CD4-positive, alpha-beta T cell (primary cell): ENCODE results near the gene TLX3. TPM values are rescaled to one million over a fixed set of nuclear protein-coding genes. Genes with fewer than 3 reads are reported as not detected.

ENCODE experiments used
- ATAC-seq: fragments of 200-7000 bp; cut with Tn5 transposase; one replicate; pipeline ENCODE4 v1.10.0; 2022; ENCODE audit warnings: mild to moderate bottlenecking; ENCODE audit not compliant: poor library complexity
- CTCF ChIA-PET: fragments of 350-600 bp; sonication (Branson Sonifier 250); formaldehyde crosslinking; loops from one replicate; lab custom pipeline; 2021; ENCODE audit warnings: antibody characterized with exemption, inconsistent platforms; lab: Charles Lee
- POLR2A ChIA-PET: fragments of 350-600 bp; sonication (Branson Sonifier 250); formaldehyde crosslinking; loops from one replicate; lab custom pipeline; 2021; ENCODE audit warnings: antibody characterized with exemption, inconsistent platforms; lab: Charles Lee
- DNase-seq, 14 experiments: peaks; one replicate each; pipeline ENCODE4 v3.0.0-alpha.2; 2013 to 2020; ENCODE audit warnings: mixed read lengths in 2 of 14
- H3K27ac ChIP-seq, 2 donors: one replicate each; pipeline versions ENCODE4 v1.5.1 to v1.7.0; 2013; ENCODE audit warnings: low read length in 2 of 2, low read depth in 1 of 2, mild to moderate bottlenecking in 1 of 2
- H3K27me3 ChIP-seq, 2 experiments: 1 replicate in 1 of 2; 2 replicates in 1 of 2; pipeline versions ENCODE4 v1.6.1 to v1.7.0; 2013; ENCODE audit warnings: low read length in 2 of 2, control low read depth in 1 of 2, mild to moderate bottlenecking in 1 of 2, moderate library complexity in 1 of 2; ENCODE audit not compliant: insufficient read depth in 2 of 2, control insufficient read depth in 1 of 2
- H3K36me3 ChIP-seq: one replicate; pipeline ENCODE4 v1.6.1; 2013; ENCODE audit warnings: low read length, control low read depth; ENCODE audit not compliant: insufficient read depth
- H3K4me1 ChIP-seq: one replicate; pipeline ENCODE4 v1.6.1; 2013; ENCODE audit warnings: low read length, control low read depth; ENCODE audit not compliant: insufficient read depth
- H3K4me3 ChIP-seq: one replicate; pipeline ENCODE4 v1.5.1; 2013; ENCODE audit warnings: mild to moderate bottlenecking, low read length, moderate library complexity
- H3K9me3 ChIP-seq, 2 experiments: 1 replicate in 1 of 2; 2 replicates in 1 of 2; pipeline versions ENCODE4 v1.6.1 to v1.7.0; 2013; ENCODE audit warnings: low read length in 2 of 2, mild to moderate bottlenecking in 2 of 2, control low read depth in 1 of 2, moderate library complexity in 1 of 2; ENCODE audit not compliant: control insufficient read depth in 1 of 2, insufficient read depth in 1 of 2
- H3K27ac Mint-ChIP-seq: one replicate; pipeline ENCODE4 v1.8.0; 2020; ENCODE audit warnings: mixed read lengths
- H3K27me3 Mint-ChIP-seq: one replicate; pipeline ENCODE4 v1.8.0; 2021; ENCODE audit warnings: mixed read lengths
- H3K36me3 Mint-ChIP-seq: one replicate; pipeline ENCODE4 v1.8.0; 2021; ENCODE audit warnings: low read depth, mixed read lengths
- H3K4me1 Mint-ChIP-seq: one replicate; pipeline ENCODE4 v1.8.0; 2021; ENCODE audit warnings: low read depth, mixed read lengths
- H3K4me3 Mint-ChIP-seq: one replicate; pipeline ENCODE4 v1.8.0; 2020; ENCODE audit warnings: mild to moderate bottlenecking, mixed read lengths
- H3K9me3 Mint-ChIP-seq: one replicate; pipeline ENCODE4 v1.8.0; 2020; ENCODE audit warnings: mixed read lengths
- CTCF ChIP-seq: fragments of 200-600 bp; IDR thresholded peaks from one replicate; pipeline ENCODE4 v1.8.0; 2022; ENCODE audit warnings: antibody characterized with exemption, mild to moderate bottlenecking
- intact Hi-C, 2 experiments: fragments of 100-400 bp; cut with DNase I in 1 of 2; cut with micrococcal nuclease in 1 of 2; formaldehyde crosslinking; loops; one replicate each; pipeline versions ENCODE4 v1.15.1 to v1.9.0; 2023 to 2025; cut with DNase I, micrococcal nuclease
- total RNA-seq, 174 experiments: library from RNA in 2 of 174; stranded (reverse) in 2 of 174; gene quantifications; one replicate each; pipeline ENCODE4 v1.2.3 and lab custom pipeline; 2021 to 2026

The TLX3 gene
- total RNA-seq, 2 experiments from 2014 or later, result not detected

GRCh38 chr5:171269717-171270116, 39.3 kb upstream of the TLX3 start:
- Histone ChIP-seq H3K4me1 (peaks cover 6% of the 10 kb centered on the region), H3K27ac (no peak overlapping the region), H3K27me3 (peaks cover 0 to 10% of the 10 kb centered on the region in 2 experiments), H3K4me3 (no peak overlapping the region), H3K9me3 (no peaks in the 10 kb centered on the region), H3K36me3 (no peaks in the 10 kb centered on the region)
- intact Hi-C loops, result no loop called here
- Mint-ChIP-seq H3K27ac (no peak overlapping the region), H3K9me3 (no peaks in the 10 kb centered on the region), H3K36me3 (no peaks in the 10 kb centered on the region), H3K4me1 (peaks cover 3% of the 10 kb centered on the region), H3K4me3 (no peak overlapping the region), H3K27me3 (peaks cover 6% of the 10 kb centered on the region)
- ATAC-seq, result no peak
- POLR2A ChIA-PET, result no interaction called here
- TF ChIP-seq CTCF, result no peak
- CTCF ChIA-PET, result no interaction called here
- DNase-seq, result no peak

- no peak for TF ChIP-seq CTCF
- H3K9me3 ChIP-seq, result no peaks in the 10 kb centered on the region
- peaks cover 0 to 10% of the 10 kb centered on the region in 2 experiments for H3K27me3 ChIP-seq
- H3K4me3 ChIP-seq, result no peak overlapping the region
- Mint-ChIP-seq H3K4me3 (no peak overlapping the region), H3K27me3 (peaks cover 6% of the 10 kb centered on the region), H3K9me3 (no peaks in the 10 kb centered on the region), H3K4me1 (no peaks in the 10 kb centered on the region), H3K36me3 (no peaks in the 10 kb centered on the region), H3K27ac (no peak overlapping the region)
- no peak for ATAC-seq
- ChIA-PET CTCF (no interaction called here), POLR2A (no interaction called here)
- DNase-seq, result no peak
- H3K4me1 ChIP-seq, result peaks cover 2% of the 10 kb centered on the region
- H3K27ac ChIP-seq, result no peak overlapping the region
- no peaks in the 10 kb centered on the region for H3K36me3 ChIP-seq
- intact Hi-C loops, result no loop called here
These were observed 38.9 kb upstream of the TLX3 start for GRCh38 chr5:171270136-171270535.

- no peaks in the 10 kb centered on the region for H3K36me3 Mint-ChIP-seq
- ATAC-seq (no peak), DNase-seq (no peak)
- Histone ChIP-seq H3K4me3 (no peak overlapping the region), H3K36me3 (no peaks in the 10 kb centered on the region), H3K27me3 (peaks cover 0 to 10% of the 10 kb centered on the region in 2 experiments), H3K9me3 (no peaks in the 10 kb centered on the region), H3K27ac (no peak overlapping the region), H3K4me1 (no peaks in the 10 kb centered on the region)
- TF ChIP-seq CTCF, result no peak
- H3K27me3 Mint-ChIP-seq, result peaks cover 6% of the 10 kb centered on the region
- no peaks in the 10 kb centered on the region for H3K4me1 Mint-ChIP-seq
- ChIA-PET POLR2A (no interaction called here), CTCF (no interaction called here)
- intact Hi-C loops, result no loop called here
- no peaks in the 10 kb centered on the region for H3K9me3 Mint-ChIP-seq
- H3K4me3 Mint-ChIP-seq, result no peak overlapping the region
- no peak overlapping the region for H3K27ac Mint-ChIP-seq
These were observed 37.2 kb upstream of the TLX3 start for GRCh38 chr5:171271798-171272197.
